ENCODE data around the gene RMND5A.
A peak's percentile ranks its signal among the peaks of the same experiment; 100 is the strongest.

Gene RMND5A

DNA sequence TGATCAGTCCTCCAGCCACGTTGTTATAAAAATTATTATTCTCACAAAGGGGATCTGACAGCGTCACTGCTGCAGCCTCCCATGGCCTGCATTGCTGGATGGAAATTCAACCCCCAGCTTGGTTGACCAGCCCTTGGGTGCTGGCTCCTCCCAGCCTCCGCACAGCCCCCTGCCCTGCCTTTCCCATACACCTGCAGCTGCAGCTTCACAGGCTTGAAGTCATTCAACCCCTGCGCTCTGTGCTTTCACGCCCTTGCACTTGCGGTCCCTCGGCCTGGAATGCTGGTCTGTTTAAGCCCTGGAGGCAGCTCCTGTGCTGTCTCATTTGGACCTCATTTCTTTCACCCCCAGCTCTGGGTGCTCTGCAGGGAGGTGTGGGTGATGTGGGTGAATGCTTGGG lies 71.5 kb downstream of the RMND5A start:
- DNase-seq (ENCODE audit: low read depth) = no peak

DNA sequence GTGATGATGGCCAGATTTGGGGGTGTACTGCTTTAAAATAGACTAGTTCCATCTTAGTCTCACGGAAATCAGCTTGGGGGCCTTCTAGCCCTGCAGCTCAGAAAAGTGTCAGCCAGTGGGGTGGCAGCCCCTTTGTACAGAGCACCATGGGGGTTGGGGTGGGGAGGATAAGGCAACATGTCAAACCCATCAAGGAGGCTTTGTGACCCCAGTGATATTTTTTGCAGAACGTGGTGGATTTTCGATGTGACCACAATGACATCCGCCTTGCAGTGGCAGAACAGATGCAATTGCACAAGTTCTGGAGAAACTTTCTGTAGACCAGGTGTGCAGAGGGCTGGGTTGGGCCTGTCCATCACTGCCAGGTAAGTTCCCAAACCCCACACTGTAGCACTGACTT lies 73.7 kb downstream of the RMND5A start:
- DNase-seq (ENCODE audit: low read depth) = no peak

DNA sequence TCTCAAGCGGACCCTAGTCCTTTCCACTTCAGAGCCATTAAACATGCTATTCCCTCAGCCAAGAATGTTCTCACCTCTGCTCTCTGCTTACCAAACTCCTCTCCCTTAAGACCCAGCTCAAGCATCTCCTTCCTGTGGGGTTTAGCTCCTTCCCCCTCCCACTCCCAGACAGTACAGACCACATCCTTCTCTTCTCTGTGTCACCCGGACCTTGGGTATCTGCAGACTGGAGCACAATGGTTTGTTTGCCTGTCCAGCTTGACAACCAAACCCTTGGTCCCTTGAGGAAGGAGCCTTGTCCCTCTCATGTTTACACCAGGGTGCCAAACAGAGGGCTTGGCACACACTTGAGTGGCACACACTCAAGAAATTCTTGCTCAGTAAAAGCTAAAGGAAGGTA lies 74.8 kb downstream of the RMND5A start:
- DNase-seq (ENCODE audit: low read depth) = no peak

DNA sequence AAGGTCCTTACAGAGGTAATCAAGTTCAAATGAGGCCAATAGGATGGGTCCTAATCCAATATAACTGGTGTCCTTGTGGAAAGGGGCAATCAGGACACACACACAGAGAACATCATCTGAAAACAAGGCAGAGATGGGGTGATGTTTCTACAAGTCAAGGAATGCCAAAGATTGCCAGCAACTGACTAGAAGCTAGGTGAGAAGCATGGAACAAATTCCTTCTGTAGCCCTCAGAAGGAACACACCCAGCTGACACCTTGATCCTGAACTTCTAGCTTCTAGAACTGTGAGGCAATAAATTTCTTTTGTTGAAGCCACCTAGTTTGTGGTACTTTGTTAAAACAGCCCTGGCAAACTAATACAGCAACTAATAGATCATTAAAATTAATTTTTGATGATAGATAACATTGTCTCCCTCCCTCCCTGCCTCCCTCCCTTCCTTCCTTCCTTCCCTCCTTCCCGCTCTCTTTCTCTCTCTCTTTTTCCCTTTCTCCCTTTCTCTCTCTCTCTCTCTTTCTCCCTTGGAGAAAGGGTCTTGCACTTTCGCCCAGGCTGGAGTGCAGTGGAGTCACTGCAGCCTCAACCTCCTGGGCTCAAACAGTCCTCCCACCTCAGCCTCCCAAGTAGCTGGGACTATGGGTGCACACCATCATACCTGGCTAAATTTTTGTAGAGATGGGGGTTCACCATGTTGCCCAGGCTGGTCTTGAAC lies 80.9 kb downstream of the RMND5A start:
- DNase-seq (ENCODE audit: low read depth) = no peak

DNA sequence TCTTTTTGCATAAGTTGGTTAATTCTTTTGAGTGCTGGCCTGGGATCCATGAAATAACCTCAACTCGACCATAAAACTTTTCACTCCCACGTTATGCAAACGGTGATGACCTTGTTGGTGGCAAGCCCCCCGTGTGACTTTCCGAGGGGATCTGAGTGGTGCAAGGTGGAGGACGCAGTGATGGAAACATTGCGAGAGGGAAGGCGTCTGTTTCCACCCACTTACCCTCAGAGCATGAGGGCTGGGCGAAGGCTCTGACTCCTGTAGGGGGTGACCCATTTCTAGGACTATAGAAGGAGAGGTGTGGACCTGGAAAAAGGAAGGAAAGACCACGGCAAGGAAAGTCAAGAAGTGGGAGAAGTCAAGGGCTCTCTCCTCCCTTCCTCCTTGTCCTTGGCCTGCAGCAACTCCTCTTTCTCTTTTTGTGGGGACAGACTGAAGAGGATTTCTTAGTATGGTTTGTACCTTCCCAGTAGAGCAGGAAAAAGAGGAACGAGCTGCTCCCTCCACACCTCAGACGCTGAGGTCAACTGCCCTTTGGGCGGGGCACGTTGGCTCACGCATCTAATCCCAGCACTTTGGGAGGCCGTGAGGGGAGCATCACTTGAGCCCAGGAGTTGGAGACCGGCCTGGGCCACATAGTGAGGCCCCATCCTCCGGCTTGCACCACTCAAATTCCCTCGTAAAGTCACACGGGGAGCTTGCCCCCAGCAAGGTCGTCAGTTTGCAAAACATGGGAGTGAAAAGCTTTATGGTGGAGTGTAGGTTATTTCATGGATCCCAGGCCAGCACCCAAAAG lies 86.2 kb downstream of the RMND5A start:
- no peak for DNase-seq (ENCODE audit: low read depth)

GRCh38 chr2:86807133-86807467 lies 87.0 kb downstream of the RMND5A start:
- no peak for DNase-seq (ENCODE audit: low read depth)

GRCh38 chr2:86807468-86808275 lies 87.6 kb downstream of the RMND5A start:
- DNase-seq (ENCODE audit: low read depth) = no peak

DNA sequence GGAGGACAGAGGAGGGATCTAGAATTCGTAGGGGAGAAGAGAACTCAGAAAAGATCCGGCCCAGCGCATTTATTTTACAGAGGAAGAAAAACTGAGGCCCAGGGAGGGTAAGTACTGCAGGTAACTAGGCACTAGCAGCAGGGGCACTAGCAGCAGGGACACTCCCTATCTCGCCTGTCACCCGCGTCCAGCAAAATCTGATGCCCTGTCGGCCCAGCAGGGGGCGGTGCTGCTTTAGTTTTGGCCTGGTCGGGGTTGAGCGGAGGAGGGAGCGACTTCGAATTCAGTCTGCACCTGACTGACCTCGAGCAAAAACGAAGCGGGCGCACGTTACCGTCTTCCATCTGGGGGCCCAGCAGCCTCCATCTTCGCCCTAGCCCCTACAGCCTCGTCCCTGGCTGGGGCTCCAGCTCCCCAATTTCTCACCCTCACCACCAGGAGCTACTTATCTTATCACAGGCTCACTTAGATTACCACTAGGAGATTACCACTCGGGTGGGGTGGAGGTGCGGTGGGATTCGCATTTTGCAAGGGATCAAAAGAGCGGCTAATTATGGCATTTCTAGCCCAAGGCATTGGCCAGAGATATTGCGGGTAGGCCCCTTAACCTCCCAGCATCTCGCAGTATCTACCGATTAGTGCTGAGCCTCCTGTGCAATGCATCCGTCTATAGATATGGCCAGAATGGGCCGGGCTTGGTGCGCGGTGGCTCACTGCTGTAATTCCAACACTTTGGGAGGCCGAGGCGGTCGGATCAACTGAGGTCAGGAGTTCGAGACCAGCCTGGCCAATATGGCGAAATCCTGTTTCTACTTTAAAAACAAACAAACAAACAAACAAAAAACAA lies 88.4 kb downstream of the RMND5A start:
- DNase-seq (ENCODE audit: low read depth) = peak; percentile 84

DNA sequence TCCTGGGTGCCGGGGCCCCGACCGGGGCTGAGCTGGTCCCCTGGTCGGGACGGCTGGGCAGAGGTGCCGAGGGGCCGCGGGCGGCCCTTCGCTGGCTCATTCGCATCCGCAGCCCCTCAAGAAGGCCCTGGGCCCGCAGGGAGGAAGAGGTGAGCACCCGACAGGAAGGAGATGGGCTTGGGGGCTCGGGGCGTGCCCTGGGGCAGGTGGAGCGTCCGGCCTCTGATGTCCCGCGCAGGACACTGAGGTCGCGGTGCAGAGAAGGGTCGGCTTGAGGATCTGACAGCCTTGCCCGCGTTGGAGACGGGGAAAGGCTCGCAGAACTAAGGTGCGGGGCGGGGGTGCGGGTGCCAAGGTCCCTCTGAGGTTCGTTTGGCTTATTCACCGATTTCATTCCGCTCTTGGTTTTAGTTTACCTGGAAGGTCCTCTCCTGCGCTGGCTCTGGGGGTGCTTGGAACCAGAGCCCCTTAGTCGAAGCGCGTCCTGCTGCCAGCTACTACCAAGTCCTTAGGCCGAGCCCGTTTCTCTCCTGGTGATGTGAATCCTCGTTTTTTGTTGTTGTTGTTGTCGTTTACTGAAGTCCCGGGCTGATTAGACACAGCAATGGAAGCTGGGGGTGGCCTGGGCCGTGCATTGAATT lies 89.5 kb downstream of the RMND5A start:
- no peak for DNase-seq (ENCODE audit: low read depth)

GRCh38 chr2:86815611-86816010 lies 95.5 kb downstream of the RMND5A start:
- DNase-seq (ENCODE audit: low read depth) = no peak

GRCh38 chr2:86818114-86818801 lies 98.2 kb downstream of the RMND5A start:
- DNase-seq (ENCODE audit: low read depth) = no peak

DNA sequence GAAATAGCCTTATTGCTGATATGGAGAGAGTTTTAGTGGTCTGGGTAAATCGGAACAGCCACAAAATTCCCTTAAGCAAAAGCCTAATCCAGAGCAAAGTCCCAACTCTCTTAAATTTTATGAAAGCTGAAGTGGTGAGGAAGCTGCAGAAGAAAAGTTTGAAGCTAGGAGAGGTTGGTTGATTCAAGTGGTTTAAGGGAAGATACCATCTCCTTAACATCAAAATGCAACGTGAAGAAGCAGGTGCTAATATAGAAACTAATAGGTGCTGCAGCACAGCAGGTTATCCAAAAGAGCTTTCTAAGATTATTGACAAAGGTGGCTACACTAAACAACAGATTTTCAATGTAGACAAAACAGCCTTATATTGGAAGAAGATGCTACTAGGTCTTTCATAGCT lies 98.9 kb downstream of the RMND5A start:
- no peak for DNase-seq (ENCODE audit: low read depth)

DNA sequence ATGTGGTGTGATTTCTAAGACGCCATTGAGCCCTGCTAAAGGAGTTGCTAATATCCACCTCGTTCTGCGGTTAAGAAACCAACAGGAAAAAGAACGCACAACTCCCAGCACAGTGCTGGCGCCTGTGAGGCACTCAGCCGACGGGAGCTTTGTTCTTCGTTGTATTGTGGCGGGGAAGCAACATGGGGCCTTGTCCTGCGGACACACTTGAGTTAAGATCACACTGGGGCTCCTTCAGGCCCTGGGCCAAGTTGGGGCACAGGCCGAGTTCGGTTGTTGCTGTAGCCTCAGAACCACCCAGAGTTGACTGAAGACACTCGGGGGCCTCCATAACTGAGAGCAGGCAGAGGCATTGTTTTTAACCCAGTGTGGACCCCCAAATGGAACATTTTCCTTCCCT lies 101.2 kb downstream of the RMND5A start:
- no peak for DNase-seq (ENCODE audit: low read depth)

- DNase-seq (ENCODE audit: low read depth) = no peak
These were observed 101.8 kb downstream of the RMND5A start for GRCh38 chr2:86821842-86822241.

DNA sequence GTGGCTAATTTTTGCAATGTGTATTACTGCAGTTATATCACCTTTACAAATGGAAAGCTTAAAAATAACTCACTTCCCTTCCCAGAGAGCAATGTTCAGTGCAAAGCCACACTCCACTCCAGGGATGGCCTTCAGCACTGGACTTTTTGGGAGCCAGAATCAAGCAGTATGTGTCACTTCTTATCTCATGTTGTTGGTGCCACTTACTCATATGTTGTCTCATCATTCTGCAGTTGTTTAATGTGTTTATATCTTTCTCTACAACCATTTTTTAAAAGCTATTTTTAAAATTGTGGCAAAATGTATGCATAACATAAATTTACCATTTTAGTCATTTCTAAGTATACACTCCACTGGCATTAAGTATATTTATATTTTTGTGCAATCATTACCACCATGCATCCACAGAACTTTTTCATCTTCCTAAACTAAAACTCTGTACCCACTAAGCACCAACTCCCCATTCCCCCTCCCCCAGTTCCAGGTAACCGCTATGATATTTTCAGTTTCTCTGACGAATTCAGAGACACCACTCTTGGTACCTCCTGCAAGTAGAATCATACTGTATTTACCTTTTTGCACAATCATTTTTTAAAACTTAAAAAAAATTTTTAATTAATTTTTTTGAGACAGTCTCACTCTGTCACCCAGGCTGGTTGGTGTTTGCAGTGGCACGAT lies 102.7 kb downstream of the RMND5A start:
- DNase-seq (ENCODE audit: low read depth) = no peak

DNA sequence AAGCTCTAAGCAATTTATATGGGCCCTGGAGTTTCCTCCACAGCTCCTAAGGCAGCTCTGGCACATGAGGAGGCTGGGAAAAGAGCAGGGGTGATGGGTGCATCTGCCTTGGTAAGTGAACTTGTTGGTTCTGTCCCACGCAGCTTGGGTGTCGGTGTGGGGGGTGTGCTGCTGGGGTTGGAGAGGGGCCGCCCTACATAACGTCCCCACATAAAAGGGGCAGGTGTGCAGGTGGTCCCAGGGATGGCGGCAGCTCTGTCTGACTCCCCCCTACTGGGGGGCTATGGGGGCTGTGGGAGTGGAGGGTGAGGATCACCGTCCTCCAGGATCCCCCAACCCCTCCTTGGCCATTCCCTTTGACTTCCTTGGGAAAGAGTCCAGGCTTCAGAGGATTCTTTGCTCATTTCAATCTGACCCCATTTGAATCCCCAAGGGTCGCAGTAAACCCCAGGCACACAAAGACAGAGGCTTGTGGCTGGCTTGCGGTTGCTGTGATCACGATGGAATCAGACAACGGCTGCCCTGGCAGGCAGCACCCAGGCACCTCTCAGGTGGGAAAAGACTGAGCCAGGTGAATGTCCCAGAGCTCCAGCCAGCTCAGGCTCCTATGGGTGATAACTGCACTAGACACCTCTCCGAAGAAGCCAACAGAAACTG lies 105.1 kb downstream of the RMND5A start:
- no peak for DNase-seq (ENCODE audit: low read depth)

DNA sequence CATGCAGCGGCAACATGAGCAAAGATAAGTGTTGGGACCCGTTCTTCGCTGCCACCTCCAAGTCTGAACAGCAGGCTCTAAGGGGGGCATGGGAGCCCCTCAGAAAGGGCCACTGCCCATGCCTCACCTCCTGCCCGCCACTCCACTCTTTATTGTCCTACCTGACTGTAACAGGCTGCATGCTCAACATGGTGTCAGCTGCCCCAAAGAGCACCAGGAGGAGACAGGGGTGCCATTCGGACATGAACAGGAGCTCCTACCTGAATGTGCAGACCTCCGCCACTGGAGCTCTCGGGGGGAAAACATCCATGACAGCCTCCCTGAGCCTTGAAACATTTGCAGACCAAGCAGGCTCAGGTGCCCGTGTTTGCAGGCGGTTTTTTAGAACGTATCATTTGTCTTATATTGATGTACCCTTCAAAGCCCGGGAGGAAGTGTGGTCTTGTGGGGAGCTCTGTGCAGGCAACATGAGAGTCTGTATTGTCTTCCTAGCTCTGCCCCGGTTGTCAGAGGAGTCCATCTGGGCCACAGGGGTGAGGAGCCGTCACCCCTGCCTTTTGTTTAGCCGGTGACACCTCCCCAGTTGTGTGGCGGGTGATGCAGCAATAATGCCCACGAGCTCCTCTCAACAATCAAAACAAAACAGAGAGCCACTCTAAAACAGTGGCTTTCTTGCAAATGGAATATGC lies 105.7 kb downstream of the RMND5A start:
- no peak for DNase-seq (ENCODE audit: low read depth)

GRCh38 chr2:86826951-86827350 lies 106.9 kb downstream of the RMND5A start:
- DNase-seq (ENCODE audit: low read depth) = no peak

All from stimulated activated CD4-positive, alpha-beta T cell treated with anti-CD3 and anti-CD28 coated beads, Interleukin-2, amount 100 ng/mL, for 4 hours (primary cell).